HG03135 (cell line): Measurements from ENCODE around the gene UBE2E2.

Source experiments
- ATAC-seq: cut with Tn5 transposase; IDR thresholded peaks from one replicate; pipeline ENCODE4 v1.9.1; 2021; ENCODE audit warnings: mild to moderate bottlenecking, moderate library complexity; ENCODE audit not compliant: unreplicated experiment

The UBE2E2 gene

DNA sequence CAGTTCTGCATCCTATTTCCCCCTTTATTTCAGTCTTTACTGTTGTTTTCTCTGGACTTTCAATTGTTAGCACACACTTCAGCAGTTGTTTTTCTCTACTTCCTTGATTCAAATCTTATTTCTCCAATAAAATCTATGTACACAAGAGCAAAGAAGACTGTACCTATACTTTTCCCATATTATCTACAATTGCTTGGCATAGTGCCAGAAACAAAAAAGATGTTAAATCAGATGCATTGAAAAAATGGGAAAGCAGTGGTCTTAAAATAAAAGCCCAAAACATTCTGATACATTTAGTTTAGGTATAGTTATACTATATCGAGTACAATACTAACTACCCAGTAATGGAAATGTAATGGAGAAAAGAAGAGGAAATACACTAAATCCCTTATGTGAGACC, 265.1 kb downstream of the UBE2E2 start:
- ATAC-seq = no peak

DNA sequence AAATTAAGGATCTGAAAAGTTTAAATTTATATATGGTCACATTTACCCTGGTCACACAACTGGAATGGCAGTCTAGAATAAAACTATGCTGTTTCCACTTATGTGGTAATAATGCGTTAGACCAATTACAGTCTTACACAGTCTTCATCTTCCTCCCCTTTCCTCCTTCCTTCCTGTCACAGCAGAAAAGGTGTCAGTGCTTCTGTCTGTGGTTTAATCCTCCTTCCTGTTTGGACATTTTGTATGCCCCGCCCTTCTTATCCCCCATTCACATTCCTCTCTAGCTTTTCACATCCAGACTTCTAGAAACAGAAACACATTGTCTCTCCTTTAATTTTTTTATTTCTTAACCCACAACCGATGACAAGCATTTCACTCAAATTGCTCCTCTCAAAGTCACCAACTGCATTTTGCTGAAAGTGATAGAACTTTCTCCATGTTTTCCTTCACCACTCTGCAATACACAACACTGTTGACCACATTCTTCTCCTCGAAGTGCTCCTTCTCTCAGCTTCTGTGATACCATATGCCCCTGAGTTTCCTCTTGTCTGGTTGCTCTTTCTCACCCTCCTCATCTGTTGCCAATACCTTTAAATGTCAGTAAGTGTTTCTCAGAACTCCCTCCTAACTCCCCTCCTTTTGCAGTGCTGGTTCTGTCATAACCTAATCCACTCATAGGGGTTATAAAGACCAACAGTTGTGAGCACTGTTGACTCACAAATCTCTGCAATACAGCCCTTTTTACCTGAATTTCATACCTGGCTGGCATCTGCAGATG, 271.6 kb downstream of the UBE2E2 start:
- ATAC-seq = no peak

DNA sequence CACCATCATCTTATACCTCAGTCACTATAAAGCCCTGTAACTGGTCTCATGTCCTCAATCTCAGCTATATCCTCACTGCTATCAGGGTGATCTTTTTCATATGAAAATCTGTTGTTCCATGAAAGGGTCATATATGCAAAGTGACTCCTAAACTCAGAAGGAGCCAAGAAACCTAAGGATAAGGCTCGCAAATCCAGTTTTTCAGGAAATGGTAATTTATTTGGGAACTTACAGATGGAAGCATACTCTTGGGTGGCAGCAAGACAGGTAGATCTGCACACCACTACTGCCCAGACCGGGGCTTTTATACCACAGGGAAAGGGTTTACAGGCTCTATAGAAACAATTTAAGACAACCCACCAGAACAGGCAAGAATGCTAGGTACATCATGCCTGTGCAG, 272.3 kb downstream of the UBE2E2 start:
- no peak for ATAC-seq

DNA sequence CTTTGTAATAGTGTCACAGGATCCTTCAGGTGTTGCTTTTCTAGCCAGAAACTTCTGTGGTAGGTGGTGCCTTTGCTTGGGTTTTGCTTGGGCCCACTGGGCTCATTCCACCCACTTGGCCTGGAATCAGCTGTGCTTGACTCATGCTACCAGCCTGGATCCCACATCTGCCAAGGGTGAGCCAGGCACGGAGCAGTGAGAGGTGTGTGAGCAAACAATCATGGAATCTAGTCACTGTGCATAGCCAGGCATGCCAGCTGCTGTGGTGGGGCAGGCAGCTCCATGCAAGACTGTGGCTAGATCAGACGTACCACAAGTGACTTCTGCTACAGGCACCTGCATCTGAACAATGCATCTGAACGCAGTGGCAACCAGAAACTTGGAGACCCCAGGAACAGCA, 275.9 kb downstream of the UBE2E2 start:
- no peak for ATAC-seq

DNA sequence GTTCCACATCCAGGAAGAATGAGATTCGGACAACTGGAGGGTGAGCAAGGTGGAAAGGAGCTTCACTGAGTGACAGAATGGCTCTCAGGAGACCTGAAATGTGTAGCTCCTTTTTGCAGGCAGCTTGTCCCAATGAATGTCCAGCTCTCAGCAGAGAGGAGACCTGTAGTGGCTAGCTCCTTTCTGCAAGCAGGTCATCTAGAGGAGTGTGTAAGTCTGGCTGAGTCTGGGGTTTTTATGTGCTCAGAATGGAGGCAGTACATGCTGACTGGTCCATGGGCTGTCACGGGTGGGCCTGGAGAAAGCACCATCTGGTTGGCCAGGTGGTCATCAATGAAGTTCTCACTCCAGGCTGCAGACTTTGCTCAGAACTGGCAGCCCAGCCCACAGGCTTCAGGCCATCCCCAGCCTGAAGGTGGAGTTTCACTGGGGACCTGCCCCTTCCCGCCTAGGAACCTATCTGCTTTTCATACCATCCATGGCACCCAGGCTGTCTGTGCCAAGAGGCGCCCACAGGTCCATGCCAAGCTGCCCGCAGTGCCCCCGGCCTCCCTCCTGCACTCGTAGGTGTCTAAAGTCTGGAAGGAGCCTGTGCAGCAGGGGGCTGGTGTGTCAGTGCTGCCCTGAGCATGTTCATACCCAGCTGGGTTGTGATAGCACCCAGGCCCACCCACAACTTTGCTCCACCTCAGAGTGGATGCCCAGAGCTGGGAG, 276.6 kb downstream of the UBE2E2 start:
- no peak for ATAC-seq

DNA sequence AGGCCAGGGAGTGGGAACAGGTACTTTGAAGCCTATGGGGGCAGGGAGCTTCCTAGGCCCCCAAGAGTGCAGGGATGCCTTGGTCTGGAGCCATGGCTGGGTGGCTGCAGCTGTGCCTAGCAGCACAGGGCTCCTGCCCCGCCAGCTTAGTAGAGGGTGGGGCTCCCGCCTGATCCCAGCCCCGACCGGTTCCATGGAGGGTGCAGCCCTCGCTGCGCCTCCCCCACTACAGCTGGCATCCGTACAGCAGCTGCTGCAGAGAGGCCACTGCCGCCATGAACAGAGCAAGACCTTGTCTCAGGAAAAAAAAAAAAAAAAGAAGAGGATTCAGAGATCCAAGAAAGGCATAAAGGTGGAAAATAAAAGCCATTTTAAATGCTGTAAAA, 277.2 kb downstream of the UBE2E2 start:
- ATAC-seq = no peak

DNA sequence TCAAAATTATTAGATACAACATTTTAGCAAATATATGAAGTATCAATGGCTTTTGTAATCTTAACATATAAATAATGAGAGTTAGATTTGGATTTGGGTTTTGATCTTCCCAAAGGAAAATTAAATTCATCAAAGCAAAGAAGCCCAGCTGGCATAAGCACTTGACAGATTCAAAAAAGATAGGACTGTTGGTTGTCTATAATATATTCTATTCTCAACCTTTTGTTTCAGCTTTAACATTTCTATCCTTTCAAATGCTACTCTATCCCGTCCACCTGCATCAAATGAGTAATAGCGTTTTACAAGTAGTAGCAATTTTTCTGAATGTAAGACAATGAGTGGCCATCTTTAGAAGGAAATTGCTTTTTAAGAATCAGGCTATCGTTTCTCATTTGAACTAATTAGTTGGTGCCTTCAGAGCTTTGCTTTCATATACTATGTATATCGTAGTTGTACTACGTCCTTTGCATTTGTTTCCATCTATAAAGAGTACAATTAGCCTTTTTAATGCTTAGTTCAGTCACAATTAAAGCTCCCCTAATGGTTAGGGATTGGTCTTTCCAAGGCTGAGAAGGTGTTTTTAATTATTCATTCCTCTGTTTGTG, 278.0 kb downstream of the UBE2E2 start:
- no peak for ATAC-seq

DNA sequence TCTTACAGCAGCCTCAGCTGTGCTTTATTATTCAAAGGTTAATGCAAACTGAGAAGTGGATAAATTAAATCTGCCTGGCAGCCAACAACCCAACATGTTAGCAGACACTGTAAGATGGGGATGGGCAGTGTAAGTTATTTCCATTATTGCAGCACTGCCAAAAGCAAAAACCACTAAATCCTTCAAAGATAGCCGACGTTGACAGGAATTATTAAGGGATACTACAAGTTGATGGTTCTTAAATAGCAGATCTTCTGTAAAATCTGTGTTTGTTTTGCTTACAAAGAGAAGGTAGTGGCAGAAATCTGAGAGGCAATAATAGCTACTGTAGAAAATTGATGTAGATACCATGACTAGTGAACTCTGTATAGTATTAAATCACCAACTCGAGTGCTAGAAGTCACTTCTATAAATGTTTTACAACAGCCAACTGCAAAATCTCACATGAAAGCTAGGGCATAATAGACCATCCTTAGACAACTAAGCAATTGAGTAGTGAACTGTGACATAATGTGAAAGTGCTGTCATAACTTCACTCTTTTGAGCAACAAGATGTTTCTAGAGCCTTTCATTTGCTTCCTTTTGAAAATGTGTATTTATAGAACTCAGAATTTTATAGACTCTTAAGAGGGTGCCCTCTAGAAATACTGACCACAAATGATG, 278.6 kb downstream of the UBE2E2 start:
- ATAC-seq = no peak

DNA sequence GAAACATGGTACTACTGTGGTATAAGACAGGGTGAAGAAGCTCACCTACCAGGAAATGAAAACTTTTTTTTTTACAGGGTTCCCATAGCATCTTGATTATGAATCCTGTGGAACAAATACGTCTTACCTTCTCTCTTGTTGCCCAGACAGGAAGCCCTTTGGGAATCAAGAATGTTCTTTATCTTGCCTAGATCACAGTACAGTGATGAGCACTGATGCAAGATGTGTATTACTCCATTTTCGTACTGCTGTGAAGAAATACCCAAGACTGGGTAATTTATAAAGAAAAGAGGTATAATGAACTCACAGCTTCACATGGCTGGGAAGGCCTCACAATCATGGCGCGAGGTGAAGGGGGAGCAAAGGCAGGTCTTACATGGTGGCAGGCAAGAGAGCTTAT, 281.3 kb downstream of the UBE2E2 start:
- no peak for ATAC-seq

DNA sequence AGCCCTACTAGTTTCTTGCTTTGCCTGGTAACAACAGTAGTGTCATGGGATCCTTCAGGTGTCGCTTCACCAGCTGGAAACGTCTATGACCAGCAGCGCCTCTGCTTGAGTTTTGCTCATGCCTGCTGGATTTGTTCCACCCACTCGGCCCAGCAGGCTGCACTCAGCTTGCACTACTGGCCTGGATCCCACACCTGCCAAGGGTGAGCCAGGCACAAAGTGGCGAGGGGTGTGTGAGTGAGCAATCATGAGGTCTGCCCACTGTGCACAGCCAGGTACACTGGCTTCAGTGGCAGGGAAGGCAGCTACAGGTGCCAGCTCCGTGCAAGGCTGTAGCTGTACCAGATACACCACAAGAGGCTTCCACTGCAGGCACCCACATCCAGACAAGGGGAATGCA, 282.8 kb downstream of the UBE2E2 start:
- no peak for ATAC-seq

DNA sequence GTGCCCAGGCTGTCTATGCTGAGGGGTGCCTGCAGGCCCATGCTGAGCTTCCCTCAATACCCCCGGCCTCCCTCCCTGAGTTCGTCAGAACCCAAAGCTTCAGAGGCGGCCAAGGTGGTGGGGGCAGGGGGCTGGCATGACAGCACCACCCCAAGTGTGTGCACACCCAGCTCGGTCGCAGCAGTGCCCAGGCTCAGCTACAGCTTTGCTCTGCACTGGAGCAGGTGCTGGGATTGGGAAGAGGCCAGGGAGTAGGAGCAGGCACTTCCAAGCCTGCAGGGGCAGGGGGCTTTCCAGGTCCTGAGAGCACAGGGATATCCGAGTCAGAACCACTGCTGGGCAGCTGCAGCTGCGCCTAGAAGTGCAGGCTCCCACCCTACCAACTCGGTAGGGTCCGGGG, 283.9 kb downstream of the UBE2E2 start:
- ATAC-seq = no peak

DNA sequence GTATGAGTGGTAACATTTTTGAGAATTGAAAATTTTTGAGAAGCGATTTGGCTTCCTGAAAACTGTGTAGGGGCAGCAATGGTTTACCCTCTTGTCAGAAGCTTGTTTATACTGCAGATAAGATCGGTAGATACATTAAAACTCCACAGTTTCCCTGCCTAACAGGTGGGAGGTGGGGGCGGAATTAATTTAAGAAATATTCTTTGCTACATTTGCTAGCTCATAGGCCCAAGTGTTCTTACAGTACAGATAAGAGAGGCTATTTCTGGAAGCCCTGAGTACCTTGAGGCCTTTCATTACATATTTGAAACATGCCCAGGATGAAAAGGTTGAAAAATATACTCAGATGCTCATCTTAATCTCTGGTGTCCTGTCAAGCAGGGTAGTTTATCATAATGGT, 285.5 kb downstream of the UBE2E2 start:
- ATAC-seq = no peak

DNA sequence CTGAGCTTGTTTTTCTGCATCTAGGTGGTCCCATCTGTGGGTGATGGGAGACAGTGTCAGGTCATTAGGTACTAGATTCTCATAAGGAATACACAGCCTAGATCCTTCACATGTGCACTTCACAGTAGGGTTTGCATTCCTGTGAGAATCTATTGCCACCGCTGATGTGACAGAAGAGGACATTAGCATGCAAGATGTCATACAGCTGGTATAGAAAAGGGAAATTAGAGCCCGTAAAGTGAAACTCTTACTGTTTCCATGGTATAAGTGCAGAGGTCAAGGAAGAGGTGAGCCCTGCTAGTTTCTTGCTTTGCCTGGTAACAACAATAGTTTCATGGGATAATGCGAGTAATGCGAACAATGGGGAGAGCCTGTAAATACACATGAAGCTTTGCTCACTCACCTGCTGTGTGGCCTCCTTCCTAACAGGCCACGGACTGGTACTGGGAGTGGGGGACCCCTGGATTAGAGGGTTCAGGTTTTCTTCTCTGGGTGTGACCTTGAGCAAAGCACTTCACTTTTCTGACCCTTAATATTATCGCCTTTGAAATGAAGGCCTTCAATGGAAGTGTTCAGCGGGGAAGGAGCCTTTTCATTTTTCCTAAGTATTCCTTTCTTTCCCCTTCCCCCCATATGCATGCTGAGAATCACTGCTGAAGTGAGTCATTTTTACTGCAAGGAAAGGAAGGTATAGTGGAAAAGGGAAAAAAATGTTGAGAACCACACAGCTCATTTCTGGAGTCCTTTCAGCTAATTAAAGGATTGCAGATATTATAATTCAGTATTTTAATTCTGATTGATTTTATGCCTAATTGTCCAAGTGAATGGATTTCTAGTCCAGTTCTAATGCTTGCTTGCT, 286.4 kb downstream of the UBE2E2 start:
- no peak for ATAC-seq

DNA sequence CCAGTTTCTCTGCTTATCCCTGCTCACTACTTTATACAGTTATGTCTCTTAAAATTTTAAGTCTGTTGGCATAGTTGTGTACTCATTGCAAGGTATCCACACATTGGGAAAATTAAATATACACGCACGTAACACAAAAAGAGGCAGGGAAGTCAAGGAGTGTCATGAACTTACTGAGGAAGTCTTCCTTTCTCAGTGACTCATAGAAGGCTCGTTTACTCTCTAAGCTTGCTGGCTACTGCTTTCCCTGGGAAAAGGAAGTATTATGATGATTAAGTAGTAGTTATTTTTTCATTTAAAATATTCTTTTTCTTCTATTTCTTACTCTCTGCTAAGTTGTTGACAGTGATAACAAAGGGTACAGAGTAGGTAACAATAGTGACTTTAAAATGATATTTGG, 287.3 kb downstream of the UBE2E2 start:
- ATAC-seq = no peak

DNA sequence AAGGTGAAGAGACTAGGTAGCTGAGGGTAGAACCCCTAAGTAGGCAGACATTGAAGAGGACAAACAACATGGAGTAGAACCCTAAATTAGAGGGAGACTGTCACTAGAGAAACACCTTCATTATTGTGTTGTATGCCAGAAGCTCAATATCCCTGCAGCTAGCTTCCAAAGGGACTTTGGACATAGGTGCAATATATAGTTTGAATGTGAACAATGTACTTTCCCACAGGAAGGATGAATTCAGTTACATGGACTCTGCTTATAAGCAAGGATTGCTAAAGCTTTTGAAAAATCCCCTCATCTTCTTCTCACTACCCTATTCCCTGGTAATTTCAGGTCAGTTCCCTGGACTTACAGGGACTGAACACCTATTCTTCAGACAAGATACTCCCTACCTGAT, 288.9 kb downstream of the UBE2E2 start:
- ATAC-seq = no peak

DNA sequence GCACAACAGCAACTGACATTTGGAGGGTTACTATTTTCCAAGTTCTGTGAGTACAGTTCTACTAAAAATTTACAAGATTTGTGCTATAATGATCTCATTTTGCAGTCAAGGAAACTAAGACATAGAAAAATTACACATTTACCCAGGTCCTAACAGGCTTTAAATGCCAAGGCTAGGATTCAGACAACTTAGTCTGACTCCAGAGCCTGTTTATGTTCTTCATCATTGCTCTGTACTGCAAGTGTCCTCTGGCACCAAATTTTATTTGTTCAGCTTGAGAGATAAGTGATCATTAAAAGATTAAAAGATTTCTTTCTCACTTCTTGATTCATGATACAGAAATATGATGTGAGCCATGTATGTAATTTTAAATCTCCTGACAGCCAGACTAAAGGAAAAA, 290.8 kb downstream of the UBE2E2 start:
- ATAC-seq = no peak

DNA sequence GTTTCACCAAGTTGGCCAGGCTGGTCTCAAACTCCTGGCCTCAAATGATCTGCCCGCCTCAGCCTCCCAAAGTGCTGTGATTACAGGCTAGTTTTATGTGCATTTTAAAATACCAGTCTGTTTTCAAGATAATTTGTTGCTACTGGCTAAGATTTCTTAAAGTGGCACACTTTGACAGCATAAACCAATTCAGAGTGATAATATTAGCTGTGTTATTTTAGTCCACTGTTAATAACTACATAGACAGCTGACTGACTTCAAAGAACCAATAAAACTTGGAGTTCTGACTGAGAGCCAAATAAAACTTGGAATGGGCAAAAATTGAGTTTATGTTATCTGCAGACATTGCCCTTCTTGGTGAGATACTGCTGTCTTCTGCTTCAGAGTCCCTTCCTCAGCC, 291.8 kb downstream of the UBE2E2 start:
- no peak for ATAC-seq

DNA sequence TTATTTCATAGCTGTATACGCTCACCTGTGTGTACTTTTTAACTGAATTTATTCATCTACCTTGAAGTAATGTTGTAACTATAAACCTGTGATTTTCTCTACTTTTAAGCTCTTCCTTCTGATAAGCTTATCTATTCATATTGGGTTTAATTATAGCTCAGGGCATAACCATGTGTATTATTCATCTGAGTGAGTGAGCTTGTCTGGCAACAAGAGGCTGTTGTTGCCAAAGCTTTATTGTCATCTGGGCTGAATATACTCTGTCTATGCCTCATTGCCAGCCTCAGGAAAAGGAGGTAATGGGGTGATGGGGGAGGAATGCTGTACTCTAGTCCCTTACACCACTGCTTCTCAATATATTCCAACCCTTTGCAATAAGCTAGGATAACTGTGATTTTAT, 292.4 kb downstream of the UBE2E2 start:
- ATAC-seq = no peak

DNA sequence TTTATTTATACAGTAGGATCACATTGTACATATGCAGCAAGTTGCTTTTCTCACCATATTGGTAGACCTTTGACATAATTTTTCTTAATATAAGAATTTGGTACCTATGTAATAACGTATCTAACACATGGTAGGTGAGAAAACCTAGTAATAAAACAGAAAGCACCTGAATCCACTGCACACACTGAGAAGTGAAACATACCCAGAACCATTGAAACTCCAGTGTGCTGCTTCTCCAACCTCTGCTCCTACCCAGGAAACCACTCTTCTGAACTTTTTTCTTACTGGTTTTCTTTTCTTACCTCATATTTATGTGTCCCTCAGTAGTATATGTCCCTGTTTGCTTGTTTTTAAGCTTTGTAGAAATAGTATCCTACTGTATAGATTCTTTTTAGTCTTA, 293.0 kb downstream of the UBE2E2 start:
- no peak for ATAC-seq

DNA sequence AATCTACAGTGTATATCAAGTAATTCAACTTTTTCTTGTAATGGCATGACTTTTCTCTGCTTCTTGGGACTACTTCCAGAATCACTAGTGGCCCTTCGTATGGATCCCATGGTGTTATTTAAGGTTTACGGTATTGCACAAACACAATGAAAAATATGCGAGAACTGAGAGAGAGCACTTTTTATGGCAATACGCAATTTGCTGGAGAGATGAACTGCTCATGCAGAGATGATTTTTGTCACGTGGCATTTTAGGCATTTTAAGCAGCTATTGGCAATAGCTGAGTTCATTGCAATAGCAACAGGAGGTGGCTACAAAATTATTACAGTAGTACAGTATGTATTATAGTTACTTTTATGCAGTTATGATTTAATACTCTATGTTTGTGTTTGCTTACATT, 294.0 kb downstream of the UBE2E2 start:
- ATAC-seq = no peak
